K562 (cell line): ENCODE results near the gene INTS1. TPM values are rescaled to one million over a fixed set of nuclear protein-coding genes. Genes with fewer than 3 reads are reported as not detected.

Source experiments
- ATAC-seq: fragments of 200-7000 bp; cut with Tn5 transposase; 3 replicates; pipeline ENCODE4 v1.9.1; 2020; ENCODE audit warnings: moderate library complexity
- BruUV-seq: library from RNA; stranded (reverse); fragments of 400-500 nt; replicated peaks from 2 replicates; lab custom pipeline; 2021; lab: Mats Ljungman, UMichigan
- CTCF ChIA-PET: fragments of 300-600 bp; formaldehyde crosslinking; extraction: SDS; loops from one replicate; lab custom pipeline; 2021; ENCODE audit warnings: low intra/inter-chr PET ratio; lab: Yijun Ruan, JAX
- POLR2A ChIA-PET: fragments of 300-600, 350-650 bp; sonication (Branson Sonifier 250); formaldehyde crosslinking; extraction: SDS; loops from one replicate; lab custom pipeline; 2021; ENCODE audit warnings: antibody characterized with exemption, inconsistent platforms; lab: Yijun Ruan, JAX
- DNase-seq, 4 experiments: peaks; one replicate each; pipeline versions ENCODE4 v3.0.0 to v3.0.0-alpha.2; 2011 to 2018; ENCODE audit warnings: low spot score in 3 of 4, mixed read lengths in 3 of 4; ENCODE audit errors: extremely low read depth in 1 of 4
- FAIRE-seq: peaks from 2 replicates; lab custom pipeline; 2011; peaks lifted over from hg19 to GRCh38; lab: Jason Lieb, UNC
- H2AFZ ChIP-seq: 2 replicates; pipeline ENCODE4 v1.6.0; 2011; ENCODE audit warnings: low read depth, low read length, control low read depth, inconsistent platforms
- H3K27ac ChIP-seq: fragments of 200-600 bp; 3 replicates; pipeline ENCODE4 v1.8.0; 2011; ENCODE audit warnings: low read depth, mild to moderate bottlenecking, control low read depth, inconsistent platforms, low read length, moderate library complexity, mixed read lengths; ENCODE audit errors: extremely low read depth
- H3K27me3 ChIP-seq, 2 experiments: fragments of 300-600 bp in 1 of 2; 2 replicates in 1 of 2; 3 replicates in 1 of 2; pipeline versions ENCODE4 v1.6.0 to v1.8.0; 2011; ENCODE audit warnings: inconsistent platforms in 2 of 2, low read length in 2 of 2, mild to moderate bottlenecking in 1 of 2, mixed read lengths in 1 of 2, moderate library complexity in 1 of 2; ENCODE audit not compliant: control insufficient read depth in 2 of 2, insufficient read depth in 2 of 2
- H3K36me3 ChIP-seq: fragments of 300-600 bp; 3 replicates; pipeline ENCODE4 v1.8.0; 2011; ENCODE audit warnings: mild to moderate bottlenecking, low read length, inconsistent platforms; ENCODE audit not compliant: control insufficient read depth, insufficient read depth
- H3K4me1 ChIP-seq, 2 experiments: fragments of 200-600 bp in 1 of 2; replicated peaks in 1 of 2; 2 replicates in 1 of 2; 3 replicates in 1 of 2; pipeline versions ENCODE4 v1.5.1 to v1.8.0; 2011; ENCODE audit warnings: inconsistent platforms in 2 of 2, low read length in 2 of 2, mild to moderate bottlenecking in 1 of 2, mixed read lengths in 1 of 2, moderate library complexity in 1 of 2; ENCODE audit not compliant: control insufficient read depth in 2 of 2, insufficient read depth in 2 of 2
- H3K4me2 ChIP-seq: 2 replicates; pipeline ENCODE4 v1.6.1; 2011; ENCODE audit warnings: low read length, control low read depth, inconsistent platforms, mixed read lengths; ENCODE audit not compliant: insufficient read depth
- H3K4me3 ChIP-seq: fragments of 200-600 bp; sonication (generic), shearing (Covaris generic); 2 replicates; pipeline ENCODE4 v1.5.1; 2016; ENCODE audit warnings: control low read depth, inconsistent platforms
- H3K79me2 ChIP-seq: fragments of 200-600 bp; 3 replicates; pipeline ENCODE4 v1.8.0; 2011; ENCODE audit warnings: low read length, inconsistent platforms; ENCODE audit not compliant: control insufficient read depth, insufficient read depth
- H3K9ac ChIP-seq, 2 experiments: 2 replicates each; pipeline versions ENCODE4 v1.6.0 to v1.6.1; 2011; ENCODE audit warnings: low read depth in 2 of 2, low read length in 2 of 2, control low read depth in 1 of 2, inconsistent platforms in 1 of 2, mild to moderate bottlenecking in 1 of 2, mixed read lengths in 1 of 2; ENCODE audit not compliant: insufficient read depth in 1 of 2
- H3K9me1 ChIP-seq: one replicate; pipeline ENCODE4 v1.6.0; 2011; ENCODE audit warnings: inconsistent platforms, mild to moderate bottlenecking, low read length, moderate library complexity; ENCODE audit not compliant: control insufficient read depth, insufficient read depth
- H3K9me3 ChIP-seq: replicated peaks from 2 replicates; pipeline ENCODE4 v1.5.1; 2011; ENCODE audit warnings: low read depth, low read length, inconsistent platforms; ENCODE audit not compliant: control insufficient read depth, insufficient read depth
- H4K20me1 ChIP-seq: replicated peaks from 2 replicates; pipeline ENCODE4 v1.6.1; 2011; ENCODE audit warnings: low read length, inconsistent platforms, mixed read lengths; ENCODE audit not compliant: control insufficient read depth, insufficient read depth
- CCNT2 ChIP-seq: IDR thresholded peaks from 2 replicates; pipeline ENCODE4 v1.6.1; 2011; ENCODE audit warnings: borderline replicate concordance, low read depth, mild to moderate bottlenecking, moderate library complexity, mixed read lengths, low read length; ENCODE audit not compliant: insufficient read length; ENCODE audit errors: extremely low read depth
- CEBPB ChIP-seq: fragments of 450-650 bp; IDR thresholded peaks from 2 replicates; pipeline ENCODE4 v1.6.1; 2016; ENCODE audit warnings: missing genetic modification characterization, missing compliant biosample characterization
- CHD1 ChIP-seq: fragments of 200-600 bp; sonication (generic); IDR thresholded peaks from one replicate; pipeline ENCODE4 v1.6.1; 2012; ENCODE audit warnings: mild to moderate bottlenecking, moderate library complexity, low read length, inconsistent platforms
- FOXA3 ChIP-seq, 2 experiments: fragments of 450-650 bp in 1 of 2; sonication (generic) in 1 of 2; formaldehyde crosslinking; IDR thresholded peaks in 1 of 2; conservative IDR thresholded peaks in 1 of 2; 2 replicates each; pipeline versions ENCODE4 v1.4.0 to v1.8.0; 2020 to 2022; ENCODE audit warnings: mild to moderate bottlenecking in 2 of 2, missing genetic modification reagents in 1 of 2
- RBFOX2 ChIP-seq: fragments of 200-400 bp; formaldehyde crosslinking; IDR thresholded peaks from 2 replicates; pipeline ENCODE4 v1.6.1; 2017; ENCODE audit warnings: low read depth, mild to moderate bottlenecking, low read length, moderate library complexity
- SIN3A ChIP-seq, 2 experiments: fragments of 150-350 bp in 1 of 2; IDR thresholded peaks; 2 replicates each; pipeline ENCODE4 v1.6.1; 2011 to 2016; ENCODE audit warnings: borderline replicate concordance in 2 of 2, low read depth in 2 of 2, low read length in 2 of 2, mild to moderate bottlenecking in 2 of 2, moderate library complexity in 2 of 2; ENCODE audit not compliant: control insufficient read depth in 1 of 2
- SRSF7 ChIP-seq: fragments of 200-400 bp; formaldehyde crosslinking; optimal IDR thresholded peaks from 2 replicates; pipeline ENCODE3; 2017; ENCODE audit warnings: mild to moderate bottlenecking, low read depth, low read length
- TCF3 ChIP-seq: sonication (generic); formaldehyde crosslinking; IDR thresholded peaks from 2 replicates; pipeline ENCODE4 v1.4.0; 2020; ENCODE audit warnings: mild to moderate bottlenecking, missing genetic modification reagents
- ZNF3 ChIP-seq: fragments of 250-450 bp; sonication (Bioruptor Pico); IDR thresholded peaks from 2 replicates; pipeline ENCODE4 v1.5.0; 2021; ENCODE audit warnings: mild to moderate bottlenecking, moderate library complexity
- WGBS: fragments of 100-300 bp; shearing (Covaris generic); methylation state at CpG from one replicate; pipeline ENCODE4 v1.1.6; 2016; ENCODE audit warnings: low coverage, mixed read lengths; ENCODE audit not compliant: insufficient coverage; ENCODE audit errors: missing lambda C conversion rate; 5-methylcytosine and 5-hydroxymethylcytosine counted together
- in situ Hi-C: fragments of 300-500 bp; cut with MboI; formaldehyde crosslinking; loops from 4 replicates; pipeline ENCODE4 v1.15.0; 2018; ENCODE audit warnings: inconsistent platforms, mixed read lengths
- intact Hi-C: fragments of 100-400 bp; cut with micrococcal nuclease; formaldehyde crosslinking; loops from 2 replicates; pipeline ENCODE4 v1.14.2; 2022
- polyA plus RNA-seq, 8 experiments: library from polyadenylated mRNA; depleted of rRNA in 4 of 8; stranded (reverse) in 5 of 8; unstranded in 3 of 8; fragments of >200 nt; fragmentation: Nextera tagmentation in 2 of 8; fragmentation: Illumina TruSeq in 1 of 8; extraction: Ambion mirVana in 2 of 8; extraction: Trizol in 1 of 8; gene quantifications; 2 replicates each; pipeline versions ENCODE4 v1.2.1 to v1.2.3, GENCODE V29; 2011 to 2014; ENCODE audit warnings: inconsistent platforms in 1 of 8, missing spikeins in 1 of 8
- total RNA-seq, 7 experiments: library from RNA; depleted of rRNA in 6 of 7; stranded (reverse); fragments of >200 nt in 6 of 7; fragmentation: Illumina TruSeq in 2 of 7; extraction: Trizol in 2 of 7; gene quantifications; 2 replicates each; pipeline versions ENCODE4 v1.2.1 to v1.2.3, GENCODE V29; 2011 to 2021; ENCODE audit warnings: low replicate concordance in 1 of 7
- TF ChIP-seq, protein P1 (sequence below), 2 experiments: IDR thresholded peaks; 2 replicates each; pipeline ENCODE4 v1.6.1; 2012; ENCODE audit warnings: improper control_type of control experiment in 2 of 2, low read depth in 2 of 2, low read length in 2 of 2, borderline replicate concordance in 1 of 2
- TF ChIP-seq, protein P2 (sequence below): fragments of 150-350 bp; IDR thresholded peaks from 2 replicates; pipeline ENCODE4 v1.6.1; 2014; ENCODE audit warnings: low read depth, mild to moderate bottlenecking, low read length, borderline replicate concordance
- TF ChIP-seq, protein P3 (sequence below): conservative IDR thresholded peaks from 2 replicates; pipeline ENCODE4 v1.6.1; 2011; ENCODE audit warnings: low read depth, mild to moderate bottlenecking, low read length; ENCODE audit not compliant: control insufficient read depth

Gene INTS1
- total and polyA plus RNA-seq, 9 of the 15 experiments (the other 6 are each of a cell fraction or from before 2014, with no cell fraction given) = 0.34 to 119 (median 18.5) TPM

DNA sequence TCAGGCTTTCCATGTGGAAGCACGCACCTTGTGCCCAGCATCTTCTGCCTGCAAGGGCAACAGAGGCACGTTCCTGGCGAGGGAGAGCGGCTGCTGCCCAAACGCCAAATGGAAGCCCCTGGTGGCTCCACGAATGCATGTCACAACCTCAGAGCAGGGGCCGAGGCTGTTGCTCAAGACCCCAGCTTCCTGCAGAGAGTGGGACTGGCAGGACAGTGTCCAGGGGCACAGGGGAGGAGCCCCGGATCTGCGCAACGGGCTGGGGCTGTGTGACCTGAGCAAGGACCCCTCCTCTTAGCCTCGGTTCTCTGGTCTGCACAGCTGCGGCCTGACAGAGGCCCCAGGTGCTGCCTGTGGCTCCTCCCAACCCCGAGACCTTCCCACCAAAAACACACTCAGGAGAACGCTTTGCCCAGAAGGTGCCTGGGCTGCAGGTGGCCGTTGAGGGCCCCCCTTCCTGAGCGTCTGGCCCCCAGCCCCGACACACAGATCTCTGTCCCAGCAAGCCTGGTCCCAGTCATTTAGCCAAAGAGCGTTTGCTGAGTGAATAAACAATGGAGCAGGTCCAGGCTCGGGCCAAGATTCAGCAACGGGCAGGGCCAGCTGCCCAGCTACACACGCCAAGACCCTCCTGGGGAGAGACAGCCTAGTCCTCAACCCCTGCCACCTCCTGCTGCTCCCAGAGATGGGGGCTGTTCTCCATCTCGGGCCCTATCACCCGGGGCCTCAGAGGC is 46.1 kb downstream of the INTS1 start:
- BruUV-seq = no TSS peak
- Histone ChIP-seq H3K79me2 (peaks cover 75% of the 10 kb centered on the region), H3K9ac (peak overlapping the region; percentile 75 to 97), H3K9me1 (no peaks in the 10 kb centered on the region), H3K4me2 (peak overlapping the region; percentile 94), H3K4me1 (peaks cover 38 to 94% of the 10 kb centered on the region in 2 experiments), H3K36me3 (peaks cover 19% of the 10 kb centered on the region; the same call in 1 of the 3 replicates), H3K4me3 (peak overlapping the region; percentile 92), H3K27me3 (no peaks in the 10 kb centered on the region), H2AFZ (no peak overlapping the region), H3K9me3 (no peaks in the 10 kb centered on the region), H4K20me1 (peaks cover 6% of the 10 kb centered on the region; the same call in 1 of the 2 replicates), H3K27ac (peak overlapping the region; percentile 85)
- ChIA-PET POLR2A (interaction anchor here (0.6 to 2.3 kb wide), 7 partner anchors 8 to 844 kb away, joined by 3 to 9 read pairs (median 4); no protein-coding TSS in a partner anchor), CTCF (no interaction called here)
- in situ Hi-C loops (no loop called here), intact Hi-C loops (no loop called here)
- ATAC-seq (no peak), FAIRE-seq (no peak), DNase-seq (peak in 2 of 4 experiments; percentile 17 to 32)
- WGBS = 3% methylated on average over 21 of the region's 23 CpGs
- TF ChIP-seq CHD1 = peak; percentile 32
- peak; percentile 11 for TF ChIP-seq CCNT2
- TF ChIP-seq SRSF7 = no peak
- 0 out of 4 replicates have a peak, but pooled peaks of 1 of the 2 experiments have one; percentile 62 for TF ChIP-seq SIN3A (IDR thresholded peaks at IDR 0.05; ENCODE audit: borderline replicate concordance in 2 of 2, control insufficient read depth in 1 of 2, low read depth in 2 of 2, low read length in 2 of 2)
- TF ChIP-seq CEBPB (tag) = peak; percentile 77
- 0 out of 4 replicates have a peak, but pooled peaks of 1 of the 2 experiments have one; percentile 5 for TF ChIP-seq FOXA3 (CRISPR knock-in tag; conservative IDR thresholded peaks at IDR 0.05 in 1 of 2, IDR thresholded peaks at IDR 0.05 in 1 of 2)
- TF ChIP-seq, protein P1, sequence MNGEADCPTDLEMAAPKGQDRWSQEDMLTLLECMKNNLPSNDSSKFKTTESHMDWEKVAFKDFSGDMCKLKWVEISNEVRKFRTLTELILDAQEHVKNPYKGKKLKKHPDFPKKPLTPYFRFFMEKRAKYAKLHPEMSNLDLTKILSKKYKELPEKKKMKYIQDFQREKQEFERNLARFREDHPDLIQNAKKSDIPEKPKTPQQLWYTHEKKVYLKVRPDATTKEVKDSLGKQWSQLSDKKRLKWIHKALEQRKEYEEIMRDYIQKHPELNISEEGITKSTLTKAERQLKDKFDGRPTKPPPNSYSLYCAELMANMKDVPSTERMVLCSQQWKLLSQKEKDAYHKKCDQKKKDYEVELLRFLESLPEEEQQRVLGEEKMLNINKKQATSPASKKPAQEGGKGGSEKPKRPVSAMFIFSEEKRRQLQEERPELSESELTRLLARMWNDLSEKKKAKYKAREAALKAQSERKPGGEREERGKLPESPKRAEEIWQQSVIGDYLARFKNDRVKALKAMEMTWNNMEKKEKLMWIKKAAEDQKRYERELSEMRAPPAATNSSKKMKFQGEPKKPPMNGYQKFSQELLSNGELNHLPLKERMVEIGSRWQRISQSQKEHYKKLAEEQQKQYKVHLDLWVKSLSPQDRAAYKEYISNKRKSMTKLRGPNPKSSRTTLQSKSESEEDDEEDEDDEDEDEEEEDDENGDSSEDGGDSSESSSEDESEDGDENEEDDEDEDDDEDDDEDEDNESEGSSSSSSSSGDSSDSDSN (IDR thresholded peaks at IDR 0.05; ENCODE audit: borderline replicate concordance in 1 of 2, low read depth in 2 of 2, low read length in 2 of 2) = 0 out of 4 replicates have a peak, but pooled peaks have one; percentile 33 to 34
- peak; percentile 27; the same call in 1 of the 2 replicates for TF ChIP-seq RBFOX2
- TF ChIP-seq, protein P2, sequence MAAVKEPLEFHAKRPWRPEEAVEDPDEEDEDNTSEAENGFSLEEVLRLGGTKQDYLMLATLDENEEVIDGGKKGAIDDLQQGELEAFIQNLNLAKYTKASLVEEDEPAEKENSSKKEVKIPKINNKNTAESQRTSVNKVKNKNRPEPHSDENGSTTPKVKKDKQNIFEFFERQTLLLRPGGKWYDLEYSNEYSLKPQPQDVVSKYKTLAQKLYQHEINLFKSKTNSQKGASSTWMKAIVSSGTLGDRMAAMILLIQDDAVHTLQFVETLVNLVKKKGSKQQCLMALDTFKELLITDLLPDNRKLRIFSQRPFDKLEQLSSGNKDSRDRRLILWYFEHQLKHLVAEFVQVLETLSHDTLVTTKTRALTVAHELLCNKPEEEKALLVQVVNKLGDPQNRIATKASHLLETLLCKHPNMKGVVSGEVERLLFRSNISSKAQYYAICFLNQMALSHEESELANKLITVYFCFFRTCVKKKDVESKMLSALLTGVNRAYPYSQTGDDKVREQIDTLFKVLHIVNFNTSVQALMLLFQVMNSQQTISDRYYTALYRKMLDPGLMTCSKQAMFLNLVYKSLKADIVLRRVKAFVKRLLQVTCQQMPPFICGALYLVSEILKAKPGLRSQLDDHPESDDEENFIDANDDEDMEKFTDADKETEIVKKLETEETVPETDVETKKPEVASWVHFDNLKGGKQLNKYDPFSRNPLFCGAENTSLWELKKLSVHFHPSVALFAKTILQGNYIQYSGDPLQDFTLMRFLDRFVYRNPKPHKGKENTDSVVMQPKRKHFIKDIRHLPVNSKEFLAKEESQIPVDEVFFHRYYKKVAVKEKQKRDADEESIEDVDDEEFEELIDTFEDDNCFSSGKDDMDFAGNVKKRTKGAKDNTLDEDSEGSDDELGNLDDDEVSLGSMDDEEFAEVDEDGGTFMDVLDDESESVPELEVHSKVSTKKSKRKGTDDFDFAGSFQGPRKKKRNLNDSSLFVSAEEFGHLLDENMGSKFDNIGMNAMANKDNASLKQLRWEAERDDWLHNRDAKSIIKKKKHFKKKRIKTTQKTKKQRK = no peak
- 0 out of 2 replicates have a peak, but pooled peaks have one; percentile 31 for TF ChIP-seq ZNF3 (CRISPR knock-in tag)
- TF ChIP-seq TCF3 = no peak
- TF ChIP-seq, protein P3, sequence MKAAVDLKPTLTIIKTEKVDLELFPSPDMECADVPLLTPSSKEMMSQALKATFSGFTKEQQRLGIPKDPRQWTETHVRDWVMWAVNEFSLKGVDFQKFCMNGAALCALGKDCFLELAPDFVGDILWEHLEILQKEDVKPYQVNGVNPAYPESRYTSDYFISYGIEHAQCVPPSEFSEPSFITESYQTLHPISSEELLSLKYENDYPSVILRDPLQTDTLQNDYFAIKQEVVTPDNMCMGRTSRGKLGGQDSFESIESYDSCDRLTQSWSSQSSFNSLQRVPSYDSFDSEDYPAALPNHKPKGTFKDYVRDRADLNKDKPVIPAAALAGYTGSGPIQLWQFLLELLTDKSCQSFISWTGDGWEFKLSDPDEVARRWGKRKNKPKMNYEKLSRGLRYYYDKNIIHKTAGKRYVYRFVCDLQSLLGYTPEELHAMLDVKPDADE = 0 out of 2 replicates have a peak, but pooled peaks have one; percentile 36
